ENCODE results near the gene CHAC1. TPM values are rescaled to one million over a fixed set of nuclear protein-coding genes. Genes with fewer than 3 reads are reported as not detected.

Gene CHAC1
- total RNA-seq, 1 donor from 2014 or later, result 28.5 TPM

- no peak overlapping the region for H3K27ac ChIP-seq
- peaks cover 23 to 38% of the 10 kb centered on the region in 2 donors for H3K4me1 ChIP-seq
- peaks cover 8% of the 10 kb centered on the region for H3K27me3 ChIP-seq
Measured at GRCh38 chr15:40932156-40932555, 21.1 kb upstream of the CHAC1 start.

GRCh38 chr15:40932649-40933516 is 20.4 kb upstream of the CHAC1 start:
- no peak overlapping the region for H3K27ac ChIP-seq
- intact Hi-C loops (cut with DNase I), result no loop called here

More at GRCh38 chr15:40932156-40932555, 21.1 kb upstream of the CHAC1 start:
- H3K4me3 ChIP-seq, result no peak overlapping the region
- H3K36me3 ChIP-seq, result no peaks in the 10 kb centered on the region
- no peaks in the 10 kb centered on the region for H3K9me3 ChIP-seq
- no peak for DNase-seq (ENCODE audit: low spot score in 2 of 2)
- intact Hi-C loops (cut with DNase I), result no loop called here
- no peak for TF ChIP-seq CTCF (IDR thresholded peaks at IDR 0.05)

GRCh38 chr15:40933517-40933902 is 19.8 kb upstream of the CHAC1 start:
- no peak for DNase-seq (ENCODE audit: low spot score in 2 of 2)
- Histone ChIP-seq H3K4me3 (no peak overlapping the region), H3K27me3 (peaks cover 8% of the 10 kb centered on the region), H3K27ac (no peak overlapping the region), H3K36me3 (no peaks in the 10 kb centered on the region), H3K4me1 (peaks cover 15 to 27% of the 10 kb centered on the region in 2 donors), H3K9me3 (no peaks in the 10 kb centered on the region)
- intact Hi-C loops (cut with DNase I), result no loop called here
- TF ChIP-seq CTCF (IDR thresholded peaks at IDR 0.05), result no peak

More at GRCh38 chr15:40932649-40933516, 20.4 kb upstream of the CHAC1 start:
- Histone ChIP-seq H3K4me3 (no peak overlapping the region), H3K4me1 (peaks cover 21 to 33% of the 10 kb centered on the region in 2 donors), H3K9me3 (no peaks in the 10 kb centered on the region), H3K36me3 (no peaks in the 10 kb centered on the region), H3K27me3 (peaks cover 8% of the 10 kb centered on the region)
- TF ChIP-seq CTCF (IDR thresholded peaks at IDR 0.05), result no peak
- no peak for DNase-seq (ENCODE audit: low spot score in 2 of 2)

GRCh38 chr15:40934457-40934856 is 18.8 kb upstream of the CHAC1 start:
- Histone ChIP-seq H3K27ac (no peak overlapping the region), H3K4me1 (peaks cover 7 to 17% of the 10 kb centered on the region in 2 donors), H3K4me3 (no peak overlapping the region), H3K36me3 (no peaks in the 10 kb centered on the region), H3K9me3 (no peaks in the 10 kb centered on the region), H3K27me3 (peaks cover 8% of the 10 kb centered on the region)
- no peak for DNase-seq (ENCODE audit: low spot score in 2 of 2)
- intact Hi-C loops (cut with DNase I), result no loop called here
- TF ChIP-seq CTCF (IDR thresholded peaks at IDR 0.05), result no peak

GRCh38 chr15:40936234-40936708 is 17.0 kb upstream of the CHAC1 start:
- no peak for TF ChIP-seq CTCF (IDR thresholded peaks at IDR 0.05)
- Histone ChIP-seq H3K4me1 (peaks cover 0 to 9% of the 10 kb centered on the region in 2 donors), H3K9me3 (no peaks in the 10 kb centered on the region), H3K27me3 (peaks cover 3% of the 10 kb centered on the region), H3K27ac (peak overlapping the region in 1 of 2 donors; percentile 3), H3K36me3 (no peaks in the 10 kb centered on the region), H3K4me3 (no peak overlapping the region)
- DNase-seq (ENCODE audit: low spot score in 2 of 2), result no peak
- intact Hi-C loops (cut with DNase I), result no loop called here

Measured in ascending aorta (tissue), 2 donors.